Astrocyte of the spinal cord (primary cell): ENCODE results near the gene PPM1B.

Source experiments
- DNase-seq: peaks from one replicate; pipeline ENCODE4 v3.0.0; 2011; ENCODE audit warnings: low read depth, low spot score
- H3K4me3 ChIP-seq: 2 replicates; pipeline ENCODE4 v1.5.1; 2011; ENCODE audit warnings: low read depth, mild to moderate bottlenecking, low read length, moderate library complexity
- in situ Hi-C: cut with HindIII; loops from 2 replicates; pipeline ENCODE4 v1.10.0; 2017; ENCODE audit warnings: low sequenced_read_pairs
- TF ChIP-seq, protein P1 (sequence below): IDR thresholded peaks from 2 replicates; pipeline ENCODE4 v1.5.1; 2012; ENCODE audit warnings: low read depth, mild to moderate bottlenecking, low read length, inconsistent platforms

PPM1B gene

DNA sequence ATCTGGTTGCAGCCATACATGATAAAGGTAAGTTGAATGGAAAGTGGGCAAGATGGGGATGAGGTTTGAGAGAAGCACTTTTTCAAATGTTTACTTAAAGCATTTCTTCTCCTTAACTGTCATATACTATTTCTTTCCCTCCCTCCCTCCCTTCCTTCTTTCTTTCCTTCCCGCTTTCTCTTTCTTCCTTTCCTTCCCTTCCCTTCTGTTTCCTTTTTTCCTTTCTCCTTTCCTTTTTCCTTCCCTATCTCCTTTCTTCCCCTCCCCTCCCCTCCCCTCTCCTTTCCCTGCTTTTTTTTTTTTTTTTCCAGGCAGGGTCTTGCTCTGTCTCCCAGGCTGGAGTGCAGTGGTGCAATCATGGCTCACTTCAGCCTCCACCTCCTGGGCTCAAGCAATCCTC is 112.2 kb downstream of the PPM1B start:
- no peak overlapping the region for H3K4me3 ChIP-seq
- no peak for DNase-seq
- TF ChIP-seq, protein P1, sequence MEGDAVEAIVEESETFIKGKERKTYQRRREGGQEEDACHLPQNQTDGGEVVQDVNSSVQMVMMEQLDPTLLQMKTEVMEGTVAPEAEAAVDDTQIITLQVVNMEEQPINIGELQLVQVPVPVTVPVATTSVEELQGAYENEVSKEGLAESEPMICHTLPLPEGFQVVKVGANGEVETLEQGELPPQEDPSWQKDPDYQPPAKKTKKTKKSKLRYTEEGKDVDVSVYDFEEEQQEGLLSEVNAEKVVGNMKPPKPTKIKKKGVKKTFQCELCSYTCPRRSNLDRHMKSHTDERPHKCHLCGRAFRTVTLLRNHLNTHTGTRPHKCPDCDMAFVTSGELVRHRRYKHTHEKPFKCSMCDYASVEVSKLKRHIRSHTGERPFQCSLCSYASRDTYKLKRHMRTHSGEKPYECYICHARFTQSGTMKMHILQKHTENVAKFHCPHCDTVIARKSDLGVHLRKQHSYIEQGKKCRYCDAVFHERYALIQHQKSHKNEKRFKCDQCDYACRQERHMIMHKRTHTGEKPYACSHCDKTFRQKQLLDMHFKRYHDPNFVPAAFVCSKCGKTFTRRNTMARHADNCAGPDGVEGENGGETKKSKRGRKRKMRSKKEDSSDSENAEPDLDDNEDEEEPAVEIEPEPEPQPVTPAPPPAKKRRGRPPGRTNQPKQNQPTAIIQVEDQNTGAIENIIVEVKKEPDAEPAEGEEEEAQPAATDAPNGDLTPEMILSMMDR: no peak
- in situ Hi-C loops: no loop called here
